ENCODE data around the gene RNF10.

GRCh38 chr12:120625557-120626419, 91.6 kb downstream of the RNF10 start:
- TF ChIP-seq, protein P1, sequence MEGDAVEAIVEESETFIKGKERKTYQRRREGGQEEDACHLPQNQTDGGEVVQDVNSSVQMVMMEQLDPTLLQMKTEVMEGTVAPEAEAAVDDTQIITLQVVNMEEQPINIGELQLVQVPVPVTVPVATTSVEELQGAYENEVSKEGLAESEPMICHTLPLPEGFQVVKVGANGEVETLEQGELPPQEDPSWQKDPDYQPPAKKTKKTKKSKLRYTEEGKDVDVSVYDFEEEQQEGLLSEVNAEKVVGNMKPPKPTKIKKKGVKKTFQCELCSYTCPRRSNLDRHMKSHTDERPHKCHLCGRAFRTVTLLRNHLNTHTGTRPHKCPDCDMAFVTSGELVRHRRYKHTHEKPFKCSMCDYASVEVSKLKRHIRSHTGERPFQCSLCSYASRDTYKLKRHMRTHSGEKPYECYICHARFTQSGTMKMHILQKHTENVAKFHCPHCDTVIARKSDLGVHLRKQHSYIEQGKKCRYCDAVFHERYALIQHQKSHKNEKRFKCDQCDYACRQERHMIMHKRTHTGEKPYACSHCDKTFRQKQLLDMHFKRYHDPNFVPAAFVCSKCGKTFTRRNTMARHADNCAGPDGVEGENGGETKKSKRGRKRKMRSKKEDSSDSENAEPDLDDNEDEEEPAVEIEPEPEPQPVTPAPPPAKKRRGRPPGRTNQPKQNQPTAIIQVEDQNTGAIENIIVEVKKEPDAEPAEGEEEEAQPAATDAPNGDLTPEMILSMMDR (IDR thresholded peaks at IDR 0.05 in 4 of 5, conservative IDR thresholded peaks at IDR 0.05 in 1 of 5): no peak
- TF ChIP-seq POLR2A (IDR thresholded peaks at IDR 0.05): no peak

Measured in gastrocnemius medialis (tissue), 4 donors.